ENCODE measurements around the gene ZNF785.

DNA sequence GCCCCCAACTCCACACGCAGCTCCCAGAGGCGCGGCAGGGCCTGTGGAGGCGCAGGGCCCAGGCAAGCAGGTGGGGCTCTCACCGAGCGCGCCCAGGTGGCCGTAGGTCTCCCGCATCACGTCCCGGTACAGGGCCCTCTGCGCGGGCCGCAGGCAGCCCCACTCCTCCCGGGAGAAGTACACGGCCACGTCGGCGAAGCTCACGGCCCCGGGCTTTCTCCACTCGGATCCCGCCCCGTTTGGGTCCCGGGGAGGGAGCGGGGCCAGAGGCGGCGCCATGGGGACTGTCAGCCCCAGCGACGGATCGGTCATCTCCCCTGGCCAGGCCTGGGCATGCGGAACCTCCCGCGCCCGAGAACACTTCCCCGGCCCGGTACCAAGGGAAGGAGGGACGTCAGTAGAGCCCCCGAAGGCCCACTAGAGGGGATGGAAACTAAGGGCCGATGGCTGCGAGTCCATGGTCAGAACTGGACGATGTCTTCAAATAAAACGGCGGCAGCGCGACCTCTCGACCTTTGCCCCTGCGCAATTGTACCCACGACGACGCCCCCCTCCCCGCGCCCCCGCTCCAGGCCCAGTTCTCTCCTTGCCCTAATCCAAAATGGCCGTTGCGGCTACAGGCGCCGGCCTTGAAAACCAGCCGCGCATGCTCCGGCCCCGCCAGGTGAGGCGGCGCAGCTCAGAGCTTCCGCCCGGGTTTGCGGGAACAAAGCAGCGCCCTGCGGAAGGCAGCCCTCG, 51.0 kb downstream of the ZNF785 start, which contains the start of gene ZNF747:
- TF ChIP-seq CTCF (IDR thresholded peaks at IDR 0.05) (no peak), POLR2A (IDR thresholded peaks at IDR 0.05) (peak; percentile 50 to 65), POLR2AphosphoS5 (IDR thresholded peaks at IDR 0.05) (peak; percentile 73 to 86 (median 80)), EP300 (IDR thresholded peaks at IDR 0.05) (no peak)
